Endodermal cell (in vitro differentiated cells): ENCODE results near the gene TNFRSF21. TPM values are rescaled to one million over a fixed set of nuclear protein-coding genes. Genes with fewer than 3 reads are reported as not detected.

ENCODE experiments used
- DNase-seq: peaks from one replicate; pipeline ENCODE4 v3.0.0-alpha.2; 2017
- H3K27ac ChIP-seq: 2 replicates; pipeline ENCODE4 v1.5.1; 2013; ENCODE audit warnings: mild to moderate bottlenecking, low read depth, low read length, moderate library complexity
- H3K27me3 ChIP-seq: 2 replicates; pipeline ENCODE4 v1.6.1; 2013; ENCODE audit warnings: mild to moderate bottlenecking, low read length, moderate library complexity; ENCODE audit not compliant: insufficient read depth, control insufficient read depth, poor library complexity, severe bottlenecking
- H3K36me3 ChIP-seq: 2 replicates; pipeline ENCODE4 v1.7.0; 2013; ENCODE audit warnings: mild to moderate bottlenecking, low read length, moderate library complexity; ENCODE audit not compliant: control insufficient read depth, insufficient read depth
- H3K4me1 ChIP-seq: one replicate; pipeline ENCODE4 v1.7.0; 2013; ENCODE audit warnings: low read length; ENCODE audit not compliant: control insufficient read depth, insufficient read depth
- H3K4me3 ChIP-seq: 2 replicates; pipeline ENCODE4 v1.5.1; 2013; ENCODE audit warnings: mild to moderate bottlenecking, low read length, moderate library complexity
- H3K9ac ChIP-seq: 2 replicates; pipeline ENCODE4 v1.6.1; 2013; ENCODE audit warnings: mild to moderate bottlenecking, low read length, moderate library complexity; ENCODE audit not compliant: poor library complexity, severe bottlenecking; ENCODE audit errors: extremely low read depth
- H3K9me3 ChIP-seq: 2 replicates; pipeline ENCODE4 v1.6.1; 2013; ENCODE audit warnings: mild to moderate bottlenecking, low read length, moderate library complexity; ENCODE audit not compliant: control insufficient read depth
- H3K27ac Mint-ChIP-seq: 2 replicates; pipeline ENCODE4 v1.8.0; 2020; ENCODE audit warnings: mixed read lengths
- H3K27me3 Mint-ChIP-seq: 2 replicates; pipeline ENCODE4 v1.8.0; 2021; ENCODE audit warnings: mild to moderate bottlenecking, mixed read lengths; ENCODE audit not compliant: insufficient read depth
- H3K36me3 Mint-ChIP-seq: 2 replicates; pipeline ENCODE4 v1.8.0; 2020; ENCODE audit warnings: low read depth, mixed read lengths
- H3K4me1 Mint-ChIP-seq: 2 replicates; pipeline ENCODE4 v1.8.0; 2020; ENCODE audit warnings: mixed read lengths
- H3K4me3 Mint-ChIP-seq: 2 replicates; pipeline ENCODE4 v1.8.0; 2020; ENCODE audit warnings: mild to moderate bottlenecking, moderate library complexity, mixed read lengths
- H3K9me3 Mint-ChIP-seq: 2 replicates; pipeline ENCODE4 v1.8.0; 2020; ENCODE audit warnings: mild to moderate bottlenecking, mixed read lengths
- CTCF ChIP-seq: fragments of 200-600 bp; sonication (generic); conservative IDR thresholded peaks from 2 replicates; pipeline ENCODE4 v1.5.0; 2021; ENCODE audit warnings: antibody characterized with exemption, mild to moderate bottlenecking
- WGBS, 2 experiments: methylation state at CpG; one replicate each; pipeline versions ENCODE4 v1.1.5 to v1.1.7; 2013; ENCODE audit warnings: missing lambda C conversion rate in 2 of 2, mixed read lengths in 1 of 2; ENCODE audit not compliant: insufficient coverage in 1 of 2, insufficient read length in 1 of 2; 5-methylcytosine and 5-hydroxymethylcytosine counted together
- total RNA-seq, 2 donors: library from RNA; stranded (reverse); fragmentation: NEBNext Ultra II Directional in 1 of 2; extraction: Animal tissue kit (Norgen Biotek cat#: 25700) in 1 of 2; gene quantifications; 2 replicates in 1 of 2; 3 replicates in 1 of 2; pipeline ENCODE4 v1.2.1, GENCODE V29; 2021

TNFRSF21 gene
- total RNA-seq, 2 donors from 2014 or later = 63.3 to 93.2 TPM

GRCh38 chr6:47268572-47269187, 41.0 kb downstream of the TNFRSF21 start:
- Histone ChIP-seq H3K4me1 (peaks cover 2% of the 10 kb centered on the region), H3K36me3 (peaks cover 71% of the 10 kb centered on the region), H3K27me3 (no peaks in the 10 kb centered on the region), H3K27ac (no peak overlapping the region), H3K9me3 (no peaks in the 10 kb centered on the region), H3K4me3 (no peak overlapping the region), H3K9ac (no peak overlapping the region)
- Mint-ChIP-seq H3K27me3 (no peaks in the 10 kb centered on the region), H3K4me3 (no peak overlapping the region), H3K4me1 (peaks cover 11% of the 10 kb centered on the region), H3K27ac (no peak overlapping the region), H3K9me3 (no peaks in the 10 kb centered on the region), H3K36me3 (peaks cover 54% of the 10 kb centered on the region)
- 90% methylated on average over 2 to 5 of the region's 5 CpGs for WGBS, 2 experiments
- no peak for DNase-seq
- no peak for TF ChIP-seq CTCF

- no peak for DNase-seq
- H3K4me1 Mint-ChIP-seq = peaks cover 8% of the 10 kb centered on the region
- H3K36me3 Mint-ChIP-seq = peaks cover 53% of the 10 kb centered on the region
- Histone ChIP-seq H3K4me1 (peaks cover 2% of the 10 kb centered on the region), H3K36me3 (peaks cover 81% of the 10 kb centered on the region), H3K9ac (no peak overlapping the region), H3K4me3 (no peak overlapping the region), H3K27me3 (no peaks in the 10 kb centered on the region), H3K9me3 (no peaks in the 10 kb centered on the region), H3K27ac (no peak overlapping the region)
- H3K27ac Mint-ChIP-seq = no peak overlapping the region
- H3K9me3 Mint-ChIP-seq = no peaks in the 10 kb centered on the region
- H3K4me3 Mint-ChIP-seq = no peak overlapping the region
- WGBS, 2 experiments = 95 to 97% methylated on average over 4 to 6 of the region's 6 CpGs
- no peaks in the 10 kb centered on the region for H3K27me3 Mint-ChIP-seq
- TF ChIP-seq CTCF = no peak
Observed at GRCh38 chr6:47267301-47267700, 42.4 kb downstream of the TNFRSF21 start.

GRCh38 chr6:47265971-47266370, 43.7 kb downstream of the TNFRSF21 start:
- Mint-ChIP-seq H3K36me3 (peaks cover 46% of the 10 kb centered on the region), H3K4me1 (peaks cover under 1% of the 10 kb centered on the region), H3K9me3 (no peaks in the 10 kb centered on the region), H3K27ac (no peak overlapping the region), H3K4me3 (no peak overlapping the region), H3K27me3 (no peaks in the 10 kb centered on the region)
- 85% methylated on average over 1 of the region's 2 CpGs; no CpG with 5 or more reads in 1 of the 2 experiments for WGBS, 2 experiments
- no peak for TF ChIP-seq CTCF
- Histone ChIP-seq H3K36me3 (peaks cover 93% of the 10 kb centered on the region), H3K27ac (no peak overlapping the region), H3K27me3 (no peaks in the 10 kb centered on the region), H3K4me1 (peaks cover 2% of the 10 kb centered on the region), H3K4me3 (no peak overlapping the region), H3K9me3 (no peaks in the 10 kb centered on the region), H3K9ac (no peak overlapping the region)
- no peak for DNase-seq
